Measurements from ENCODE around the gene RTRAF. TPM values are rescaled to one million over a fixed set of nuclear protein-coding genes. Genes with fewer than 3 reads are reported as not detected.

RTRAF gene
- total RNA-seq, 1 experiment from 2014 or later: 300 TPM

- Histone ChIP-seq H4K20me1 (ENCODE audit: low read length) (no peaks in the 10 kb centered on the region), H3K27ac (ENCODE audit: low read length) (no peak overlapping the region), H3K9me3 (ENCODE audit: low read length) (no peaks in the 10 kb centered on the region), H3K4me2 (ENCODE audit: low read length) (peak overlapping the region; percentile 26; the same call in 1 of the 2 replicates), H3K36me3 (ENCODE audit: low read depth, low read length) (no peaks in the 10 kb centered on the region), H3K27me3 (ENCODE audit: low read length) (no peaks in the 10 kb centered on the region), H3F3A (ENCODE audit: low read length, unreplicated experiment) (no peaks in the 10 kb centered on the region), H3K79me2 (ENCODE audit: low read length) (no peaks in the 10 kb centered on the region), H3K9ac (ENCODE audit: low read length) (no peak overlapping the region), H3K4me3 (ENCODE audit: low read length) (no peak overlapping the region), H2AFZ (ENCODE audit: low read length) (no peak overlapping the region), H3K4me1 (ENCODE audit: insufficient read depth, low read length) (peaks cover 13% of the 10 kb centered on the region), H3K9me2 (replicated peaks; ENCODE audit: low read length) (no peaks in the 10 kb centered on the region)
- BruUV-seq (replicated peaks): no TSS peak
- POLR2A ChIA-PET (ENCODE audit: unreplicated experiment): no interaction called here
- CTCF ChIA-PET: no interaction called here
- TF ChIP-seq EZH2phosphoT487 (IDR thresholded peaks at IDR 0.05; ENCODE audit: borderline replicate concordance, low read length): no peak
- TF ChIP-seq EZH2 (IDR thresholded peaks at IDR 0.05; ENCODE audit: low read length, unreplicated experiment): no peak
- TF ChIP-seq CTCF (conservative IDR thresholded peaks at IDR 0.05; ENCODE audit: low read depth, low read length): no peak
- no peak for ATAC-seq
- DNase-seq: no peak
- intact Hi-C loops (cut with micrococcal nuclease): no loop called here
Observed at GRCh38 chr14:52054678-52055077, 65.3 kb downstream of the RTRAF start.

- H3K27ac ChIP-seq (ENCODE audit: low read length): no peak overlapping the region
- H4K20me1 ChIP-seq (ENCODE audit: low read length): no peaks in the 10 kb centered on the region
- H3K4me3 ChIP-seq (ENCODE audit: low read length): no peak overlapping the region
- ATAC-seq: peak; percentile 79
- H3K79me2 ChIP-seq (ENCODE audit: low read length): no peaks in the 10 kb centered on the region
- intact Hi-C loops (cut with micrococcal nuclease): no loop called here
- no peaks in the 10 kb centered on the region for H3K9me2 ChIP-seq (replicated peaks; ENCODE audit: low read length)
- no peaks in the 10 kb centered on the region for H3F3A ChIP-seq (ENCODE audit: low read length, unreplicated experiment)
- no TSS peak for BruUV-seq (replicated peaks)
- peak; percentile 46 for DNase-seq
- H3K4me2 ChIP-seq (ENCODE audit: low read length): peak overlapping the region; percentile 26; the same call in 1 of the 2 replicates
- ChIA-PET POLR2A (ENCODE audit: unreplicated experiment) (no interaction called here), CTCF (no interaction called here)
- no peaks in the 10 kb centered on the region for H3K9me3 ChIP-seq (ENCODE audit: low read length)
- H3K27me3 ChIP-seq (ENCODE audit: low read length): no peaks in the 10 kb centered on the region
- no peak overlapping the region for H3K9ac ChIP-seq (ENCODE audit: low read length)
- H2AFZ ChIP-seq (ENCODE audit: low read length): no peak overlapping the region
- TF ChIP-seq EZH2phosphoT487 (IDR thresholded peaks at IDR 0.05; ENCODE audit: borderline replicate concordance, low read length) (no peak), CTCF (conservative IDR thresholded peaks at IDR 0.05; ENCODE audit: low read depth, low read length) (no peak), EZH2 (IDR thresholded peaks at IDR 0.05; ENCODE audit: low read length, unreplicated experiment) (no peak)
- H3K36me3 ChIP-seq (ENCODE audit: low read depth, low read length): no peaks in the 10 kb centered on the region
- H3K4me1 ChIP-seq (ENCODE audit: insufficient read depth, low read length): peaks cover 13% of the 10 kb centered on the region
Observed at GRCh38 chr14:52055167-52055566, 65.8 kb downstream of the RTRAF start.

- DNase-seq (no peak), ATAC-seq (no peak)
- no peaks in the 10 kb centered on the region for H3K36me3 ChIP-seq (ENCODE audit: low read depth, low read length)
- no peak overlapping the region for H3K4me3 ChIP-seq (ENCODE audit: low read length)
- H3K9me3 ChIP-seq (ENCODE audit: low read length): no peaks in the 10 kb centered on the region
- no peak overlapping the region for H2AFZ ChIP-seq (ENCODE audit: low read length)
- no TSS peak for BruUV-seq (replicated peaks)
- no peaks in the 10 kb centered on the region for H3K9me2 ChIP-seq (replicated peaks; ENCODE audit: low read length)
- peaks cover 13% of the 10 kb centered on the region for H3K4me1 ChIP-seq (ENCODE audit: insufficient read depth, low read length)
- H3K79me2 ChIP-seq (ENCODE audit: low read length): no peaks in the 10 kb centered on the region
- no peaks in the 10 kb centered on the region for H3F3A ChIP-seq (ENCODE audit: low read length, unreplicated experiment)
- CTCF ChIA-PET: interaction anchor here (0.6 to 0.7 kb wide), 2 partner anchors 36 to 660 kb away, joined by 3 read pairs; no protein-coding TSS in a partner anchor
- no peak overlapping the region for H3K4me2 ChIP-seq (ENCODE audit: low read length)
- intact Hi-C loops (cut with micrococcal nuclease): no loop called here
- no peak for TF ChIP-seq EZH2 (IDR thresholded peaks at IDR 0.05; ENCODE audit: low read length, unreplicated experiment)
- TF ChIP-seq CTCF (conservative IDR thresholded peaks at IDR 0.05; ENCODE audit: low read depth, low read length): no peak
- no peak for TF ChIP-seq EZH2phosphoT487 (IDR thresholded peaks at IDR 0.05; ENCODE audit: borderline replicate concordance, low read length)
- POLR2A ChIA-PET (ENCODE audit: unreplicated experiment): no interaction called here
- H3K27me3 ChIP-seq (ENCODE audit: low read length): no peaks in the 10 kb centered on the region
- H3K27ac ChIP-seq (ENCODE audit: low read length): no peak overlapping the region
- H4K20me1 ChIP-seq (ENCODE audit: low read length): no peaks in the 10 kb centered on the region
- H3K9ac ChIP-seq (ENCODE audit: low read length): no peak overlapping the region
Observed at GRCh38 chr14:52058341-52058740, 69.0 kb downstream of the RTRAF start.
